ENCODE measurements around the gene CLTCL1. TPM values are rescaled to one million over a fixed set of nuclear protein-coding genes. Genes with fewer than 3 reads are reported as not detected.

CLTCL1 gene
- total and polyA plus RNA-seq, 4 donors, result 2.6 to 9.2 (median 4.3) TPM

- Histone ChIP-seq H3K9me3 (ENCODE audit: control insufficient read depth in 4 of 4, insufficient read depth in 3 of 4, low read length in 3 of 4) (no peaks in the 10 kb centered on the region), H3K27me3 (ENCODE audit: control insufficient read depth in 3 of 3, insufficient read depth in 3 of 3, low read length in 2 of 3) (no peaks in the 10 kb centered on the region), H3K36me3 (ENCODE audit: control insufficient read depth in 4 of 4, insufficient read depth in 4 of 4, low read length in 4 of 4) (peaks cover 0 to 6% (median 0%) of the 10 kb centered on the region in 4 donors), H3K27ac (ENCODE audit: low read depth in 1 of 2, low read length in 1 of 2) (no peak overlapping the region), H3K9ac (ENCODE audit: insufficient read depth in 1 of 2, low read length in 2 of 2) (no peak overlapping the region), H3K4me1 (ENCODE audit: control insufficient read depth in 5 of 5, insufficient read depth in 5 of 5, low read length in 5 of 5) (peaks cover 0 to 3% (median 0%) of the 10 kb centered on the region in 5 donors), H3K4me3 (no peak overlapping the region)
- 92 to 97% methylated on average over 8 of the region's 8 CpGs for WGBS, 2 donors
- DNase-seq, result no peak
- ATAC-seq (ENCODE audit: insufficient read depth, low FRiP score), result no peak
- no peak for TF ChIP-seq CTCF (IDR thresholded peaks at IDR 0.05; ENCODE audit: control extremely low read depth, extremely low read depth)
These were observed 92.0 kb downstream of the CLTCL1 start for GRCh38 chr22:19199479-19199878.

- H3K4me3 ChIP-seq, result no peak overlapping the region
- H3K27me3 ChIP-seq (ENCODE audit: control insufficient read depth in 3 of 3, insufficient read depth in 3 of 3, low read length in 2 of 3), result no peaks in the 10 kb centered on the region
- H3K9ac ChIP-seq (ENCODE audit: insufficient read depth in 1 of 2, low read length in 2 of 2), result no peak overlapping the region
- ATAC-seq (ENCODE audit: insufficient read depth, low FRiP score) (no peak), DNase-seq (no peak)
- TF ChIP-seq CTCF (IDR thresholded peaks at IDR 0.05; ENCODE audit: control extremely low read depth, extremely low read depth), result no peak
- H3K27ac ChIP-seq (ENCODE audit: low read depth in 1 of 2, low read length in 1 of 2), result no peak overlapping the region
- WGBS, 2 donors, result 88 to 91% methylated on average over 10 of the region's 10 CpGs
- H3K9me3 ChIP-seq (ENCODE audit: control insufficient read depth in 4 of 4, insufficient read depth in 3 of 4, low read length in 3 of 4), result no peaks in the 10 kb centered on the region
- no peaks in the 10 kb centered on the region for H3K4me1 ChIP-seq (ENCODE audit: control insufficient read depth in 5 of 5, insufficient read depth in 5 of 5, low read length in 5 of 5)
- H3K36me3 ChIP-seq (ENCODE audit: control insufficient read depth in 4 of 4, insufficient read depth in 4 of 4, low read length in 4 of 4), result peaks cover 0 to 6% (median 0%) of the 10 kb centered on the region in 4 donors
These were observed 93.3 kb downstream of the CLTCL1 start for GRCh38 chr22:19197997-19198865.

- H3K9me3 ChIP-seq (ENCODE audit: control insufficient read depth in 4 of 4, insufficient read depth in 3 of 4, low read length in 3 of 4), result no peaks in the 10 kb centered on the region
- WGBS, 2 donors, result 85 to 90% methylated on average over 11 of the region's 11 CpGs
- ATAC-seq (ENCODE audit: insufficient read depth, low FRiP score) (no peak), DNase-seq (no peak)
- TF ChIP-seq CTCF (IDR thresholded peaks at IDR 0.05; ENCODE audit: control extremely low read depth, extremely low read depth), result no peak
- no peak overlapping the region for H3K27ac ChIP-seq (ENCODE audit: low read depth in 1 of 2, low read length in 1 of 2)
- H3K4me3 ChIP-seq, result no peak overlapping the region
- no peaks in the 10 kb centered on the region for H3K4me1 ChIP-seq (ENCODE audit: control insufficient read depth in 5 of 5, insufficient read depth in 5 of 5, low read length in 5 of 5)
- no peaks in the 10 kb centered on the region for H3K27me3 ChIP-seq (ENCODE audit: control insufficient read depth in 3 of 3, insufficient read depth in 3 of 3, low read length in 2 of 3)
- H3K9ac ChIP-seq (ENCODE audit: insufficient read depth in 1 of 2, low read length in 2 of 2), result no peak overlapping the region
- H3K36me3 ChIP-seq (ENCODE audit: control insufficient read depth in 4 of 4, insufficient read depth in 4 of 4, low read length in 4 of 4), result peaks cover 0 to 6% (median 0%) of the 10 kb centered on the region in 4 donors
These were observed 94.5 kb downstream of the CLTCL1 start for GRCh38 chr22:19196841-19197612.
